ENCODE results near the gene RFPL4AL1.
"Not testable (repeated sequence)": the region's sequence is repeated elsewhere in the genome, so short reads cannot be mapped to it uniquely, and the experiment has no call there.

RFPL4AL1 gene

DNA sequence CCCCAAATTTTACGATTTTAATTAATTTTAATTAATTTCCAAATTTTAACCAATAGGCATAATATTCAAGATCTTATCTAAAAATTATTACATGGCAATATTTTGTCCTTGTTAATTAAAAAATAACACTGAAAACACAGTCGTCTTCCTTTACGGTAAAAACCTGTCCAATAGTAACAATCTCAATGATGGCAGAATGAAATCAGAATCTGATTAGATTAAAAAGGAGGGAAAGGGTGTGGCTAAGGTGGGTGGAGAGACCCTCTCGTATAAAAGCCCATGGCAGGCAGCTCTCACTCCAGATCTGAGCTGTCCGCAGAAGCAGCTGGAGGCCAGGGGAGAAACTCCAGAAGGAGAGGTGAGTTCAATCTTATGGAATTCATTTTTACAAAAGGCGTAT lies at the start of gene RFPL4AL1:
RFPL4AL1 (plus strand) TSS at position 301 of the 400 bp plus-strand sequence. CDS start 2,687 bp downstream, outside the sequence.
- not testable (repeated sequence) for DNase-seq

DNA sequence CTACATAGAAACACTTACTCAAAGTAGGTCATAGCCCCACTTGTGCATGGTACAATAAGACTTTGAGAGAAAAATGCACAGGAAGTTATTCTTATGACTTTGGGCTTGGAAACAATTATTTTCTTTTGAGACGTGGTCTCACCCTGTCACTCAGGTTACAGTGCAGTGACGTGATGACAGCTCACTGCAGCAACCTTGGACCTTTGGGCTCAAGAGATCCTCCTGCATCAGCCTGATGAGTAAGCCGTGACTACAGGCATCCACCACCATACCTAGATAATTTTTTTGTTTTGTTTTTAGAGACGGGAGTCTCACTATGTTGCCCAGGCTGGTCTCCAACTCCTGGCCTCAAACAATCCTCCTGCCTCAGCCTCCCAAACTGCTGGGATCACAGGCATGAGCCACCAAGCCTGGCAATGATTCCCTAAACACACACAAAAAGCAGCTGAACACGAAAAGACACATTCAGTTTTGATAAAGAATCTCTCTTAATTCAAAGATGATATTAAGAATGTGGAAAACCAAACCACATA lies 48.6 kb upstream of the RFPL4AL1 start:
- DNase-seq: no peak

DNA sequence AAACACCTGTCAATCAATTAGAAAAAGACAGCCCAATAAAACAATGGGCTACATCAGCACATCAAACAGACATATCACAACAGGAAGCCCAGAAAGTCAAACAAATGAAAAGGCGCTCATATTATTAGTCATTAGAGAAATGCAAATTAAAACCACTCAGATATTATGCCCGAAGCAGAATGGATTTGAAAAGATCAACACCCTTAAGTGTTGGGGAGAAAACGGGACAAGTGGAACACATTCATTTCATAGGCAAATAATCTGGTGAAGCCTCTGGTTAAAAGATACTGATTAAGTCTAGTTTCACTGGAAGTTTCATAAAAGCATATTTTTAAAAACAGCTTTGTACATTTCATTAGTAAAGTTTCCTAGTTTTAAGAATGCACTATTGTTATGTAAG lies 48.1 kb upstream of the RFPL4AL1 start:
- DNase-seq: no peak

DNA sequence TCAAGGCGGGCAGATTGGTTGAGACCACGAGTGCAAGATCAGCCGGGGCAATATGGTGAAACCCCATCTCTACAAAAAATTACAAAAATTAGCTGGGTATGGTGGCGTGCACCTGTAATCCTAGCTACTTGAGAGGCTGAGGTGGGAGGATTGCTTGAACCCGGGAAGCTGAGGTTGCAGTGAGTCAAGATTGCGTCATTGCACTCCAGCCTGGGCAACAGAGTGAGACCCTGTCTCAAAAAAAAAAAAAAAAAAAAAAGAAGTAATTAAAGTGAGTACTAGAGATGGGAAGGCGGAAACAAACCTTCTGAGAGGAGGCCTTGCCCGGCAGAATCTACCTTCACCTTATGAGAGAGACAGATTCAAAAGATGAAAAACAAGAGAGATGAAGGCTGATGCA lies 45.4 kb upstream of the RFPL4AL1 start:
- no peak for DNase-seq

DNA sequence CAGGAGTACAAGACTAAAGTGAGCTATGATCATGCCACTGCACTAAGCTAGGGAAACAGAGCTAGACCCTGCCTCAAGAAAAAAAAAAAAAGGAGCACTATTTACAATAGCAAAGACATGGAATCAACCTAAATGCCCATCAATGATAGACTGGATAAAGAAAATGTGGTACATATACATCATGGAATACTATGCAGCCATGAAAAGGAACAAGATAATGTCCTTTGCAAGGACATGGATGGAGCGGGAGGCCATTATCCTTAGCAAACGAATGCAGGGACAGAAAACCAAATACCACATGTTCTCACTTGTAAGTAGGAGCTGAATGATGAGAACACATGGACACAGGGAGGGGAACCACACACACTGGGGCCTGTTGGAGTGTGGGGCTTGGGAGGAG lies 38.5 kb upstream of the RFPL4AL1 start:
- DNase-seq: not testable (repeated sequence)

DNA sequence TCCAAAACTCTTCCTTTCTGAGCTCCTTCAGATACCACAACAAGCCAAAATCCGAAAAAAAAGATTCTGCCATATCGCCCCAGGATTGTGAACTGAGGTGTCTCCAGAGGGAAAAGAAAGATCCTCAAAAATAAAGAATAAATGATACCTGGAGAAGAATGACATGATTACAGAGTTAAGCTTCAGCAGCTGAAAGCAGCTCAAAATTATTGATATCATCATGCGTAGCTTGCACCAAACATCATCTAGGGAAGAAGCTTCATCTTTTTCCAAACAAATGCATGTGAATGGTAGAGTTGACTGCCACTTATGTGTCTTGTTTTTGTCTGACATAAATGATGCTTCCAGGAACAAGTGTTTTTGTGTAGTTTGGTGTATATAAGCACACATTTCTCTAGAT lies 30.6 kb upstream of the RFPL4AL1 start, which contains the start of gene NLRP9:
NLRP9 (minus strand) TSS at position 101 of the 400 bp plus-strand sequence; CDS start at position 73, 28 bp downstream.
- DNase-seq: no peak

DNA sequence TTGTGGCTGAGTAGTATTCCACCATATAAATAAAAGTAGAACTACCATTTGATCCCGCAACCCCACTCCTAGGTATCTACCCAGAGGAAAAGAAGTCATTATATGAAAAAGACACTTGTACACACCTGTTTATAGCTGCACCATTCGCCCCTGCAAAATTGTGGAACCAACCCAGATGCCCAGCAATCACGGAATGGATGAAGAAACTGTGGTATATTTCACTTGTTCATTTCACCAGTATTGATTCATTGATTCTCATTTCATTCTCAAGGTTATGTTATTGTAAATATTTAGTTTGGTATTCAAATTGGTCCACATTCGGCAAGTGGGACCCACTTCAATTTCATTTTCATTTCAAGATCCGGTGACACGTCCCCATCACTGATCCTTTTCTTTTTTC lies 18.2 kb upstream of the RFPL4AL1 start:
- DNase-seq: no peak

DNA sequence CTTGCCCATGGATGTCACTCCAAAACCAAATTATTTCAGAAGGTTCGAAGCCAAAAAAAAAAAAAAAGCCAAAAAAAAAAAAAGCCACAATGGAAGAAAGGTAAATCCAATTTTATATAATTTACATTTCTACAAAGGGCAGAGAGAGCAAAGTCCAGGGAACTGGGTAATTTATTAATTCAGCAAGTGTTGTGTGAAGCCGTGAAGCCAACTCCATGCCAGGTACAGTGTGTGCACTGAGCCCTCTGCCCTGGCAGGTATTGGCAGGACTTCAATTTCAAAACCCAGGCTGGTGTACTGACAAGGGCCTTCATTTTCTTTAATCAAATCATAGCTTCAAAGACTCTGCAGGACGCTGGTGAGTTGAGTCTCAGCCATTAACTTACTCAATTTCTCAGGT lies 15.5 kb upstream of the RFPL4AL1 start:
- no peak for DNase-seq

DNA sequence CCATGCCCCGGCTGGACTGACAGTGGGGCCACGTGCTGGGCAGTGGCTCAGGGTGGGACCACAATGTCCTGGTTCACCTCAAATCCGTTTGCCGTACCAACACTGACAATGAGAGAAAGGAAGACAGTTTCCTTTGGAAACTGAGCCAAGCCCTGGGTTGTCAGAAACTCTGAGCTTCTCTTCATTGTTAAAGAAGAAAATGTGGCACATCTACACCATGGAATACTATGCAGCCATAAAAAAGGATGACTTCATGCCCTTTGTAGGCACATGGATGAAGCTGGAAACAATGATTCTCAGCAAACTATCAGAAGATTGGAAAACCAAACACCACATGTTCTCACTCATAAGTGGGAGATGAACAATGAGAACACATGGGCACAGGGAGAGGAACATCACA lies 12.1 kb upstream of the RFPL4AL1 start:
- DNase-seq: not testable (repeated sequence)

DNA sequence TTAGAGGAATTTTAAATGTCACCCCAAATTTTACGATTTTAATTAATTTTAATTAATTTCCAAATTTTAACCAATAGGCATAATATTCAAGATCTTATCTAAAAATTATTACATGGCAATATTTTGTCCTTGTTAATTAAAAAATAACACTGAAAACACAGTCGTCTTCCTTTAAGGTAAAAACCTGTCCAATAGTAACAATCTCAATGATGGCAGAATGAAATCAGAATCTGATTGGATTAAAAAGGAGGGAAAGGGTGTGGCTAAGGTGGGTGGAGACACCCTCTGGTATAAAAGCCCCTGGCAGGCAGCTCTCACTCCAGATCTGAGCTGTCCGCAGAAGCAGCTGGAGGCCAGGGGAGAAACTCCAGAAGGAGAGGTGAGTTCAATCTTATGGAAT lies 10.1 kb upstream of the RFPL4AL1 start, which contains the start of gene RFPL4A:
RFPL4A (plus strand) TSS at position 301 of the 400 bp plus-strand sequence. CDS start 2,704 bp downstream, outside the sequence.
- DNase-seq: not testable (repeated sequence)

DNA sequence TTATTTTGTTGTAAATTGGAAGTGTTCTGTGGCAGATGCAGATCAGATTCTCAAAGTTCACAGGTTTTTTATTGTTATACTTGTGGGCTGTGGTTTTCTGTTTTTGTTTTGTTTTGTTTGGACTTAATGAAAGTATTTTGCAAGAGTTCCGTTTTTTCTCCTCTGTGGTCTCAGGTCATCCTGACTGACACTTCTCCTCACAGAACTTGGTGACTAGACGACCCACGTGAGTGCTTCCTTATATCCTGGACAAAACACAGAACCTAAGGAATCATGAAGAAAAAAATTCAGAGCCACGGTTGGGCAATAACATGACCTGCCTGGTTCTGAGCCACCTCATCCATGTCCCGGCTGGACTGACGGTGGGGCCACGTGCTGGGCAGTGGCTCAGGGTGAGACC lies 2.5 kb upstream of the RFPL4AL1 start:
- no peak for DNase-seq

DNA sequence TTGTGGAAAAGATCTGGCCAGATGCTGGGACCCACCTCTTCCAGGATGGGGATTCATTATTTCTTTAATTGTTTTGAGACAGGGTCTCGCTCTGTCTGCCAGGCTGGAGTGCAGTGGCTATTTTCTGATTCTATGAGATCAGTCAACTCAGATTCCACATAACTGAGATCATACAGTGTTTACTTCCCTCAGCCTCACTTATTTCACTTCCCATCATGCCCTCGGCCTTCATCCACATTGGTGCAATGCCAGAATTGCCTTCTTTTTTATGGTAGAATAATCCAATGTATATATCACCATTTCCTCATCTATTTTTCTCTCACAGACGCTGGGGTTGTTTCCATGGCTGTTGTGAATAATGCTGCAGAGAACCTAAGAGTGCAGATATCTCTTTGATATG lies 714 bp downstream of the RFPL4AL1 start:
- not testable (repeated sequence) for DNase-seq

DNA sequence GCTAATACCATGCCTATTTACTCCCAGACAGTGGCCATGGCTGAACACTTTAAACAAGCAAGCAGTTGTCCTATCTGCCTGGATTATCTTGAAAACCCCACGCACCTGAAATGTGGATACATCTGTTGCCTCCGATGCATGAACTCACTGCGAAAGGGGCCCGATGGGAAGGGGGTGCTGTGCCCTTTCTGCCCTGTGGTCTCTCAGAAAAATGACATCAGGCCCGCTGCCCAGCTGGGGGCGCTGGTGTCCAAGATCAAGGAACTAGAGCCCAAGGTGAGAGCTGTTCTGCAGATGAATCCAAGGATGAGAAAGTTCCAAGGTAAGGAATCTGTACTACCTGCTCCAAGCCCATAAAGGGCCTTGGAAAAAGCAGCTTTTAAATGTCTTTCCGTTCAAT lies 8.6 kb downstream of the RFPL4AL1 start:
- DNase-seq: no peak

DNA sequence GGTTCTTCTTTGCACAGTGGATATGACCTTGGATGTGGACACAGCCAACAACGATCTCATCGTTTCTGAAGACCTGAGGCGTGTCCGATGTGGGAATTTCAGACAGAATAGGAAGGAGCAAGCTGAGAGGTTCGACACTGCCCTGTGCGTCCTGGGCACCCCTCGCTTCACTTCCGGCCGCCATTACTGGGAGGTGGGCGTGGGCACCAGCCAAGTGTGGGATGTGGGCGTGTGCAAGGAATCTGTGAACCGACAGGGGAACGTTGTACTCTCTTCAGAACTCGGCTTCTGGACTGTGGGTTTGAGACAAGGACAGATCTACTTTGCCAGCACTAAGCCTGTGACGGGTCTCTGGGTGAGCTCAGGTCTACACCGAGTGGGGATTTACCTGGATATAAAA lies 9.4 kb downstream of the RFPL4AL1 start:
- no peak for DNase-seq

DNA sequence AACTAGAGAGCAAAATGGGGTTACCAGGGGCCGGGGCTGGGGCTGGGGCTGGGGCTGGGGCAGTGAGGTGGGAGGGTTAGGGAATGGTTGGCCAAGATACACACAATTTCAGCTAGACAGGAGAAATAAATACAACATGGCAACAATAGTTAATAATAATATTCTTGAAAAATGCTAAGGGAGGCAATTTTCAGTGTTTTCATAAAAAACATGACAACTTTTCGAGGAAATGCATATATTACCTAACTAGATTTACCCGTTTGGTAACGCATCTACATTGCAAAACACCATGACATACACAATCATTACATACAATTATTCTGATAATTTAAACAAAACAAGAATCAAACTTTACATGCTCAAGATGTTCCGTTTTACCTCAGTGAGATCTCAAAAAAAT lies 12.2 kb downstream of the RFPL4AL1 start:
- DNase-seq: no peak

DNA sequence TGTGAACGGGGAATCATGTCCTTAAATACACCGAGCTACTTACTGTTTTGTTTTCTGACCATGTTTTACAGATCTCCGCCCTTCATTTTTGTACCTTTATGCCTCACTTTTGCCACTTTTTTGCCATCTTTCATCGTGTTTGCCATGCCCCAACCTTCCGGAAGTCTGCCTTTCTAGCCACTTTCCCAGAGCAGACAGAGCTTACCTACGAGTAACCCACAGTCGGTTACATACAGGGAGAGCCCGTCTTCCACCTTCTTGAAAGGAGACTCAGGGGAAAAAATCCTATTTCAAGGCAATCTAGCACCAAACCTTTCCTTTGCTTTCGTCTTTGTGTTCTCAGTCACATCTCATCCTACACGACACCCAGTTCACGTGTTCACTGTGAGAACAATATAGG lies 26.1 kb downstream of the RFPL4AL1 start:
- DNase-seq: no peak

DNA sequence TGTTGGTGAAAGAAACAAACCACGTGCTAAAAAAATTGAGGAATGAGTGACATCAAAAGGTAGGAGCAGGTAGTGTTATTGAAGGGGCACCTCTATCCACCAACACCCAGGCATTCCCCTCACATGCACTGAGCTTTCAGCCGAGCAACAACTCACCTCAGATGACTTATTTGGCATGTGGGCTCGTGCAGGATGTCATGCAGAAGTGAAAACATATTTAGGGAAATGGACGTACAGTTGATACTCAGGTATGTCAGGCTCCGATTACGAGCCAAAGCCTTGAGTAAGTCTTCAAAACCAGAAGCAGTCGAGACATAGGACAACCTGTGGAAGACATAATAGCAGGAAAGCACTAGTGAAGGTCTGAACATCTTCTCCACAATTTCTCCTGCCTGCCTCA lies 32.5 kb downstream of the RFPL4AL1 start:
- DNase-seq: no peak

DNA sequence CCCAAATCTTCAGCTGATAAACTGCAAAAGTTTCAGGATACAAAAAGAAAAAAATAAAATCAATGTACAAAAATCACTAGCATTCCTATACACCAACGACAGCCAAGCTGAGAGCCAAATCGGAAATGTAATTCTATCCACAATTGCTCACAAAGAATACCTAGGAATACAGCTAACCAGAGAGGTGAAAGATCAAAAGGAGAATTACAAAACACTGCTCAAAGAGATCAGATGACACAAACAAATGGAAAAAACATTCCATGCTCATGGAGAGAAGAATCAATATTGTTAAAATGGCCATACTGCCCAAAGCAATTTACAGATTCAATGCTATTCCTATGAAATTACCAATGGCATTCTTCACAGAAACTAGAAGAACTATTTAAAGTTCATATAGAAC lies 33.4 kb downstream of the RFPL4AL1 start:
- no peak for DNase-seq

DNA sequence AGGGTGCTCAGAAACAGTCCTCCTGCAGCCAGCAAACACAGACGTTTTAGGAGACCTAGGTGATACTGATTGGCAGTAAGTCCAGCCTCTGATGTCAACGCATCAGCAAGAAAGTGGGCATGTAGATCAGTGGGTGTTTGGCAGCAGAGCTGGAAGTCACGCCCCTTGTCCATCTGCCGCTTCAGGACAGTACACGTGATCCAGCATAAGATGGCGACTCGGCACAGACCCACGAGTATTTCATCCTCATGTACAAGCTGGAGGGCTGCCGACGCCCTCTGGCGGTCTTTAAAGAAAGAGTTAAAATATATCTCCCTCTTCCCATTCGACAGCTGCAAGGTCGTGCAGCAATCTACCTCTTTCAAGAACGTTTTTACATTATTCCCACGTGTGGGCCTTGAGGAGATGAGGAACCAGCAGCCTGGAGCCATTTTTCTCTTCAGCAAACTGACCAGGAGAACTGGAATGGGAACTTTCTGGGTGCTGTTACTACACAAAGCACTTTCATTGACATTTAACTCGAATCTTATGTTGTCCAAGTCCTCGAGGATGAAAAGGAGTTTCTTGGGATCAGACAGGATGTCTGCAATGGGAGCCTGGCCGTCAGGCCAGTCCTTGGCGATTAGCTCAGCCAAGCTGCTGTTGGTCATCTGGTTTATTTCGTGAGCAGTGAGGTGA lies 40.6 kb downstream of the RFPL4AL1 start:
- no peak for DNase-seq

DNA sequence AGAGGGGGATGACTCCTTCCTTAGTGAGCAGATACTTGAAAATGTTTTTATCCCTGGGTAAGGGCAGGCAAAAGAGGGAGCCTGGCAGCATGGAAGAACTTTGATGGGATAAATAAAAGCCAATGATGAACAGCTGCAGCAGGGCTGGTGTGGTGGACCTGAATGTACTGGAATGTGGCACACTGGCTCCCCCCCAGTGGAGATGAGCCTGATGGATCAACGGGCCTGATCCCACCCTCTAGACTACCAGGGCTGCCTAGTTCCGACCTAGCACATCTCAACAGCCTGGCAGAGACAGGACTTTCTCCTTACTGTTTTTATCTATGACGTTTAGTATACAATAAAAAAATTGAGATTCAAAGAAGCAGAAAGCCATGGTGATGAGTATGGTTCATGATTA lies 42.4 kb downstream of the RFPL4AL1 start:
- DNase-seq: no peak

DNA sequence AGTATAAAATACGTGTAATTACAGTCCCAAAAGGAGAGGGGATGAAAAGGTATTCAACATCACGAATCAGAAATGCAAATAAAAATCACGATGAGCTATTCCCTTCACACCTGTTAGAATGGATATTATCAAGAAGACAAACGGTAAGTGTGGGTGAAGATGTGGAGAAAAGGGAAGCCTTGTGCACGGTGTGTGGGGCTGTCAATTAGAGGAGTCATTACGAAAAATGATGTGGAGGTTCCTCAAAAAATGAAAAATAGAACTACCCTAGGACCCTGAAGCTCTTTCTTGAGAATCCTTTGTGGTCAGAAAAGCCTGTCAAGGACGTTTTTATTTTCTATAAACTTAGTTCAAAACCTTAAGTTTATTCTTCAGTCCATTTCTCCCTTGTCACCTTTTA lies 43.5 kb downstream of the RFPL4AL1 start:
- DNase-seq: no peak

DNA sequence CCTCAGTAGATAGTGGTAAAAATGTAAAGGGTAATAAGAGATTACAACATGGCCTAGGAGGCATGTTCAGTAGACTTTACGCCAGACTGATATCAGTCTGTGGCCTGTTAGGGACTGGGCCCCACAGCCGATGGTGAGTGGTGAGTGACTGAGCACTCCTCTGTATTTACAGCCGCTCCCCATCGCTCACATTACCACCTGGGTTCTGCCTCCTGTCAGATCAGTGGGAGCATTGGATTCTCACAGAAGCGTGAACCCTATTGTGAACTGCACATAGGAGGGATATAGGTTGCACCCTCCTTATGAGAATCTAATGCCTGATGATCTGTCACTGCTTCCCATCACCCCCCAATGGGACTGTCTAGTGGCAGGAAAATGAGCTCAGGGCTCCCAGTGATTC lies 45.0 kb downstream of the RFPL4AL1 start:
- DNase-seq: no peak

DNA sequence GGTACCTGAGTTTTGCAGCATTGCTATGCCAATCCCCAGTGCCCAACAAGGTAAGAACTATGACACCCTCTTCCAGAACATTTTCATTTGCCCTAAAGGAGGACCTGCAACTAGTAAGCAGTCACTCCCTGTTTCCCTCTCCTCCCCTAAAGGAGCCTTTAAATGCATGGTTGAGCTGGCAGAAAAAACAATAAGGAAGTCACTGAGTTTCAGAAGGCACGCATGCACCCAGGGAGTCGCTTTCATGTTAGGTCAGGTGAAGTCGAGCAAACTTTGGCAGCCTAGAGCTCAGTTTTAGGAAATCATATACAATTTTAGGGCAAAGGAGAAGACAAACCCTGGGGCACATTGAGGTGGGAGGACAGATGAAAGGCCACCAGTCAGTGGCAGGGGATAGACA lies 51.1 kb downstream of the RFPL4AL1 start:
- no peak for DNase-seq
